HEK293T (cell line): ENCODE results near the gene ERGIC2.

Experiments
- BHLHE40 ChIP-seq: fragments of 450-650 bp; IDR thresholded peaks from 2 replicates; pipeline ENCODE4 v1.6.1; 2016; ENCODE audit warnings: mild to moderate bottlenecking, moderate library complexity, borderline replicate concordance
- ELF4 ChIP-seq: fragments of 450-650 bp; IDR thresholded peaks from 2 replicates; pipeline ENCODE4 v1.6.1; 2017; ENCODE audit warnings: antibody characterized with exemption
- NFRKB ChIP-seq: fragments of 450-650 bp; IDR thresholded peaks from 2 replicates; pipeline ENCODE4 v1.6.1; 2016; ENCODE audit warnings: mild to moderate bottlenecking, moderate library complexity
- PKNOX1 ChIP-seq: fragments of 450-650 bp; IDR thresholded peaks from 2 replicates; pipeline ENCODE4 v1.6.1; 2016
- SP1 ChIP-seq: fragments of 450-650 bp; IDR thresholded peaks from 2 replicates; pipeline ENCODE4 v1.6.1; 2017
- SUZ12 ChIP-seq: fragments of 450-650 bp; IDR thresholded peaks from 2 replicates; pipeline ENCODE4 v1.6.1; 2016; ENCODE audit warnings: mild to moderate bottlenecking

DNA sequence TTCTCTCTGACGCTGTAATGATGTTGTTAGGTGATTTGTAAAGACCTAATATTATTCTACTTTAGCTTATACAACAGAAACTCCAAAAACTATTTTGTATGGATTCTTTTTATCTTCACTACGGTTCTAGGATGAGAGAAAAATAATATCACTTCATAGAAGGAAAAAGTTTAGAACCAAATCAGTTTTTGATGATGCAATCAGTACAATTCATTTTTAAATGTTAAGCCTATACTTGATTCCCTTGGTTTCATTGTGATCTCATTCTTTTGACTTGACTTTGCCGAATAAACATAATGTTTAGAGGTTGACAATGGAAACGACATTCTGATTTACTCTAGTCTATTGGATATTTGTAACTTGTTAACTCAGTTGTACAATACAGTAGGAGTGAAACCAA, 24.6 kb upstream of the ERGIC2 start:
- TF ChIP-seq ELF4: no peak
- no peak for TF ChIP-seq PKNOX1
- TF ChIP-seq BHLHE40: no peak
- no peak for TF ChIP-seq SUZ12
- TF ChIP-seq SP1: no peak
- no peak for TF ChIP-seq NFRKB
